Measurements from ENCODE around the gene IL6.

DNA sequence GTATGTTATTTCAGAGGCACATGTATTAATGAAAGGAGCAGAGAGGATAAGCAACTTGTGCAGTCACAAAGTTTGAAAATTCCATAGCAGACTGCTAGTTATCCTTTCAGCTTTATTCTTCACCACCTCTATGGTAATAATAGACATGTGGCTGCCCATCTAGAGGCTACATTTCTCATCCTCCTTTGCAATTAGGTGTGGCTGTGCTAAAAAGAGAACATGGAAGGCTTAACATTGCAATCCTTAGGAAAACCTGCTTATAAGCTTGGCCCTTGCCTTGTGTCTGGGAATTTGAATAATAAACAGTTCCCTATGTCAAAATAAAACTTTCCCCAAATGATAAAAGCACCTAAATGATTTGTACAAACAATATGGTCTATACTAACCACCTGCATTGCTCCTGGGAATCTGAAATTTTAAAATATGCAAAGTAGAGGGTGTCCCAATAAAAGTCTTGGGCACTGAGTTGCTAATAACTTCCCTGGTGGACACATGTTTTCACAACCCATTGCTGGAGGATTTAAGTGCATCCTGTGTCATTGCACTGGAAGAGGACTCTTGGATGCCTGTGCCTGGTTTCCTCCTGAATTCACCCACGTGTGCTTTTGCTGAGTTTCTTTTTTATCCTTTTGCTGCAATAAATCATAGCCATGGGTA lies 30.5 kb downstream of the IL6 start:
- TF ChIP-seq POLR2A (IDR thresholded peaks at IDR 0.05) (no peak), CTCF (IDR thresholded peaks at IDR 0.05) (no peak), POLR2AphosphoS5 (IDR thresholded peaks at IDR 0.05) (no peak)

Measured in sigmoid colon (tissue), 4 donors.